Mucosa of descending colon (tissue), 3 donors: Measurements from ENCODE around the gene EN2. TPM values are rescaled to one million over a fixed set of nuclear protein-coding genes. Genes with fewer than 3 reads are reported as not detected.

Experiments used
- ATAC-seq: fragments of 200-7000 bp; cut with Tn5 transposase; one replicate; pipeline ENCODE4 v1.9.1; 2020; ENCODE audit warnings: mild to moderate bottlenecking, moderate library complexity
- DNase-seq, 3 donors: peaks; one replicate each; pipeline ENCODE4 v3.0.0-alpha.2; 2020
- H3K36me3 ChIP-seq: fragments of 200-600 bp; one replicate; pipeline ENCODE4 v1.8.0; 2021; ENCODE audit warnings: low read depth, mild to moderate bottlenecking
- H3K4me1 ChIP-seq: fragments of 200-600 bp; one replicate; pipeline ENCODE4 v1.8.0; 2021; ENCODE audit warnings: low read depth, mild to moderate bottlenecking
- H3K4me3 ChIP-seq: fragments of 200-600 bp; one replicate; pipeline ENCODE4 v1.8.0; 2021; ENCODE audit warnings: mild to moderate bottlenecking
- H3K9me3 ChIP-seq: fragments of 200-600 bp; one replicate; pipeline ENCODE4 v1.8.0; 2021; ENCODE audit warnings: mild to moderate bottlenecking
- intact Hi-C, 2 donors: fragments of 100-400 bp; cut with DNase I in 1 of 2; cut with micrococcal nuclease in 1 of 2; formaldehyde crosslinking; loops; one replicate each; pipeline versions ENCODE4 v1.11.0 to v1.11.1; 2022; cut with DNase I, micrococcal nuclease
- total RNA-seq, 3 donors: library from RNA; stranded (reverse); fragmentation: NEBNext Ultra II Directional in 2 of 3; extraction: Animal tissue kit (Norgen Biotek cat#: 25700) in 2 of 3; gene quantifications; one replicate each; pipeline versions ENCODE4 v1.2.1 to v1.2.4, GENCODE V29; 2021 to 2023
- TF ChIP-seq, protein P1 (sequence below): fragments of 200-600 bp; IDR thresholded peaks from one replicate; pipeline ENCODE4 v1.8.0; 2022; ENCODE audit warnings: antibody characterized with exemption, mild to moderate bottlenecking
- donor health status: DM: no; HTN: no; CAD: no; lungs with moderate emphysema.
- donor health status: DM: no; HTN: no; CAD: no.
- donor health status: DM: no; HTN: yes; CAD: no.

Gene EN2
- total RNA-seq, 3 donors from 2014 or later, result not detected

DNA sequence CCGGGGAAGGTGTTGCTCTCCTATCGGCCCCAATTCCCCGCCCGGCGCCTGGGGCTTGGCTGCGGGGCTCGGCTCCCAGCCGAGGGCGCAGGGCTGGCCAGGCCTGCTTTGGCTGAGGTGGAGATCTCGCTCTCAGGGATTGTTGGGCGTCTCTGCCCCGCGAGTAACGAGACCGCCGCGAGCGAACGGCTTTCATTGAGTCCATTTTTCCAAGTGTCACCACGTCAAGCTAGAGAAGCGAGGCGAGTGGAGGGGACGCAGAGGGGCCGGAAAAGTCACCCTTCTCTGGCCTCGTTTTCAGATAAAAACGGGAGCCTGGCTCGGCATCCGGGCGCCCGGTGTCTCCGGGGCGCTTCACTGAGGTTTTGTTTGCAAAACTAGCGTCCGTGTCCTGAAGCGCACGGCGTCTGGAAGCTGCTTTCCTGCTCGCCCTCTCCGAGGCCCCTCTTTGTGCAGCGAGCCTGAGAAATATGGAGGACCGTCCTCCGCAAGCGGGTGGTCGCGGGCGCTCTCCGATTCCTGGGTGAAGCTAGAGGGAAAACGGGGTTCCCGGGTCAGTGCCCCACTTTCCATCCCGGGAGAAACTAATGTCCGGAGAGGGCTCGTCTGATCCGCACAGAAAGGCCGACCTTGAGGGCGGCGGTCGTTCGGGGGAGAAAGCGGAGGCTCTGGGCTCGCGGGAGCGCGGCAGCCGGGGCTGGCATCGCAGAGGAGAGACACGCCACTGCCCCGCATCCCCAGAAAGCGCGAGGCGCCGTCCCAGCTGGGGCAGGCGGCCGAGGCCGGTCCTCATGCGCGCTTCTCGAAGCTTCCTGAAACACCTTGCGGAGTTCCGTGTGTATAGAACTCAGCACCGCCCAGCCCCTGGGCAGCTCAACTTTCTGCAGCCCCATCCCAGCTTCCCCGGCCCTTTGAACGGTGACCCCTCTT lies 3.5 kb upstream of the EN2 start:
- TF ChIP-seq, protein P1, sequence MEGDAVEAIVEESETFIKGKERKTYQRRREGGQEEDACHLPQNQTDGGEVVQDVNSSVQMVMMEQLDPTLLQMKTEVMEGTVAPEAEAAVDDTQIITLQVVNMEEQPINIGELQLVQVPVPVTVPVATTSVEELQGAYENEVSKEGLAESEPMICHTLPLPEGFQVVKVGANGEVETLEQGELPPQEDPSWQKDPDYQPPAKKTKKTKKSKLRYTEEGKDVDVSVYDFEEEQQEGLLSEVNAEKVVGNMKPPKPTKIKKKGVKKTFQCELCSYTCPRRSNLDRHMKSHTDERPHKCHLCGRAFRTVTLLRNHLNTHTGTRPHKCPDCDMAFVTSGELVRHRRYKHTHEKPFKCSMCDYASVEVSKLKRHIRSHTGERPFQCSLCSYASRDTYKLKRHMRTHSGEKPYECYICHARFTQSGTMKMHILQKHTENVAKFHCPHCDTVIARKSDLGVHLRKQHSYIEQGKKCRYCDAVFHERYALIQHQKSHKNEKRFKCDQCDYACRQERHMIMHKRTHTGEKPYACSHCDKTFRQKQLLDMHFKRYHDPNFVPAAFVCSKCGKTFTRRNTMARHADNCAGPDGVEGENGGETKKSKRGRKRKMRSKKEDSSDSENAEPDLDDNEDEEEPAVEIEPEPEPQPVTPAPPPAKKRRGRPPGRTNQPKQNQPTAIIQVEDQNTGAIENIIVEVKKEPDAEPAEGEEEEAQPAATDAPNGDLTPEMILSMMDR, result no peak
- DNase-seq (no peak), ATAC-seq (no peak)
- no peak overlapping the region for H3K4me3 ChIP-seq
- no peaks in the 10 kb centered on the region for H3K36me3 ChIP-seq
- no peaks in the 10 kb centered on the region for H3K9me3 ChIP-seq
- peaks cover 24% of the 10 kb centered on the region for H3K4me1 ChIP-seq
- intact Hi-C loops, result no loop called here

GRCh38 chr7:155455132-155455693 lies 2.7 kb upstream of the EN2 start:
- Histone ChIP-seq H3K9me3 (no peaks in the 10 kb centered on the region), H3K4me3 (no peak overlapping the region), H3K36me3 (no peaks in the 10 kb centered on the region), H3K4me1 (peaks cover 24% of the 10 kb centered on the region)
- ATAC-seq, result no peak
- DNase-seq, result no peak
- intact Hi-C loops, result no loop called here
- TF ChIP-seq, protein P1, result no peak

GRCh38 chr7:155455776-155456737 lies 1.9 kb upstream of the EN2 start:
- no peak overlapping the region for H3K4me3 ChIP-seq
- no peaks in the 10 kb centered on the region for H3K36me3 ChIP-seq
- H3K9me3 ChIP-seq, result no peaks in the 10 kb centered on the region
- intact Hi-C loops, result no loop called here
- TF ChIP-seq, protein P1, result no peak
- peaks cover 24% of the 10 kb centered on the region for H3K4me1 ChIP-seq
- ATAC-seq, result no peak
- no peak for DNase-seq

GRCh38 chr7:155456738-155457543 lies 988 bp upstream of the EN2 start:
- ATAC-seq (peak; percentile 81), DNase-seq (peak in 2 of 3 donors; percentile 72 to 73)
- Histone ChIP-seq H3K9me3 (no peaks in the 10 kb centered on the region), H3K36me3 (no peaks in the 10 kb centered on the region), H3K4me3 (no peak overlapping the region), H3K4me1 (peaks cover 24% of the 10 kb centered on the region)
- intact Hi-C loops, result no loop called here
- TF ChIP-seq, protein P1, result no peak
